ENCODE results near the gene RAB30. TPM values are rescaled to one million over a fixed set of nuclear protein-coding genes. Genes with fewer than 3 reads are reported as not detected.

RAB30 gene
- total RNA-seq, 1 donor from 2014 or later: 12.3 TPM

- H3K4me2 ChIP-seq: no peak overlapping the region
- Mint-ChIP-seq H3K36me3 (no peaks in the 10 kb centered on the region), H3K4me3 (no peak overlapping the region), H3K27me3 (ENCODE audit: insufficient read depth, low read depth) (no peaks in the 10 kb centered on the region), H3K9me3 (no peaks in the 10 kb centered on the region), H3K27ac (no peak overlapping the region), H3K4me1 (no peaks in the 10 kb centered on the region)
- H3K27ac ChIP-seq: no peak overlapping the region
- no peak for DNase-seq (ENCODE audit: low spot score)
- no peak overlapping the region for H3K4me3 ChIP-seq
- no peaks in the 10 kb centered on the region for H3K4me1 ChIP-seq
- TF ChIP-seq, protein P1, sequence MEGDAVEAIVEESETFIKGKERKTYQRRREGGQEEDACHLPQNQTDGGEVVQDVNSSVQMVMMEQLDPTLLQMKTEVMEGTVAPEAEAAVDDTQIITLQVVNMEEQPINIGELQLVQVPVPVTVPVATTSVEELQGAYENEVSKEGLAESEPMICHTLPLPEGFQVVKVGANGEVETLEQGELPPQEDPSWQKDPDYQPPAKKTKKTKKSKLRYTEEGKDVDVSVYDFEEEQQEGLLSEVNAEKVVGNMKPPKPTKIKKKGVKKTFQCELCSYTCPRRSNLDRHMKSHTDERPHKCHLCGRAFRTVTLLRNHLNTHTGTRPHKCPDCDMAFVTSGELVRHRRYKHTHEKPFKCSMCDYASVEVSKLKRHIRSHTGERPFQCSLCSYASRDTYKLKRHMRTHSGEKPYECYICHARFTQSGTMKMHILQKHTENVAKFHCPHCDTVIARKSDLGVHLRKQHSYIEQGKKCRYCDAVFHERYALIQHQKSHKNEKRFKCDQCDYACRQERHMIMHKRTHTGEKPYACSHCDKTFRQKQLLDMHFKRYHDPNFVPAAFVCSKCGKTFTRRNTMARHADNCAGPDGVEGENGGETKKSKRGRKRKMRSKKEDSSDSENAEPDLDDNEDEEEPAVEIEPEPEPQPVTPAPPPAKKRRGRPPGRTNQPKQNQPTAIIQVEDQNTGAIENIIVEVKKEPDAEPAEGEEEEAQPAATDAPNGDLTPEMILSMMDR (IDR thresholded peaks at IDR 0.05): no peak
- TF ChIP-seq EZH2phosphoT487 (IDR thresholded peaks at IDR 0.05) (no peak), EZH2 (IDR thresholded peaks at IDR 0.05) (no peak)
- no peaks in the 10 kb centered on the region for H3K36me3 ChIP-seq
- no peaks in the 10 kb centered on the region for H4K20me1 ChIP-seq (ENCODE audit: low read depth)
- no peak overlapping the region for H3K9ac ChIP-seq
- no peak overlapping the region for H2AFZ ChIP-seq (replicated peaks)
- no peaks in the 10 kb centered on the region for H3K27me3 ChIP-seq
- H3K79me2 ChIP-seq (ENCODE audit: low read depth): no peaks in the 10 kb centered on the region
- H3F3A ChIP-seq (ENCODE audit: low read depth): no peaks in the 10 kb centered on the region
- no peaks in the 10 kb centered on the region for H3K9me3 ChIP-seq (ENCODE audit: low read depth)
Measured at GRCh38 chr11:83102834-83103233, 31.1 kb upstream of the RAB30 start.

- Histone ChIP-seq H3K27ac (no peak overlapping the region), H3K4me3 (no peak overlapping the region), H3K4me1 (no peaks in the 10 kb centered on the region), H3K27me3 (no peaks in the 10 kb centered on the region), H3K9me3 (ENCODE audit: low read depth) (no peaks in the 10 kb centered on the region), H3F3A (ENCODE audit: low read depth) (no peaks in the 10 kb centered on the region), H3K36me3 (no peaks in the 10 kb centered on the region), H3K4me2 (no peak overlapping the region), H3K9ac (no peak overlapping the region), H3K79me2 (ENCODE audit: low read depth) (no peaks in the 10 kb centered on the region), H4K20me1 (ENCODE audit: low read depth) (no peaks in the 10 kb centered on the region), H2AFZ (replicated peaks) (no peak overlapping the region)
- no peaks in the 10 kb centered on the region for H3K9me3 Mint-ChIP-seq
- no peak for DNase-seq (ENCODE audit: low spot score)
- H3K4me3 Mint-ChIP-seq: no peak overlapping the region
- TF ChIP-seq EZH2phosphoT487 (IDR thresholded peaks at IDR 0.05) (no peak), EZH2 (IDR thresholded peaks at IDR 0.05) (no peak)
- TF ChIP-seq, protein P1 (IDR thresholded peaks at IDR 0.05): no peak
- peaks cover 3% of the 10 kb centered on the region for H3K4me1 Mint-ChIP-seq
- H3K27ac Mint-ChIP-seq: no peak overlapping the region
- no peaks in the 10 kb centered on the region for H3K27me3 Mint-ChIP-seq (ENCODE audit: insufficient read depth, low read depth)
- H3K36me3 Mint-ChIP-seq: no peaks in the 10 kb centered on the region
Measured at GRCh38 chr11:83097429-83098075, 25.9 kb upstream of the RAB30 start.

GRCh38 chr11:83093634-83094033 lies 21.9 kb upstream of the RAB30 start:
- Histone ChIP-seq H3K4me3 (no peak overlapping the region), H3F3A (ENCODE audit: low read depth) (no peaks in the 10 kb centered on the region), H3K4me1 (no peaks in the 10 kb centered on the region), H3K9me3 (ENCODE audit: low read depth) (no peaks in the 10 kb centered on the region), H3K79me2 (ENCODE audit: low read depth) (no peaks in the 10 kb centered on the region), H3K9ac (no peak overlapping the region), H4K20me1 (ENCODE audit: low read depth) (no peaks in the 10 kb centered on the region), H3K27ac (no peak overlapping the region), H2AFZ (replicated peaks) (no peak overlapping the region), H3K36me3 (no peaks in the 10 kb centered on the region), H3K4me2 (no peak overlapping the region), H3K27me3 (no peaks in the 10 kb centered on the region)
- H3K27ac Mint-ChIP-seq: no peak overlapping the region
- DNase-seq (ENCODE audit: low spot score): no peak
- peaks cover 4% of the 10 kb centered on the region for H3K27me3 Mint-ChIP-seq (ENCODE audit: insufficient read depth, low read depth)
- no peaks in the 10 kb centered on the region for H3K9me3 Mint-ChIP-seq
- H3K36me3 Mint-ChIP-seq: no peaks in the 10 kb centered on the region
- no peak for TF ChIP-seq EZH2 (IDR thresholded peaks at IDR 0.05)
- no peak for TF ChIP-seq EZH2phosphoT487 (IDR thresholded peaks at IDR 0.05)
- H3K4me3 Mint-ChIP-seq: no peak overlapping the region
- H3K4me1 Mint-ChIP-seq: peaks cover 3% of the 10 kb centered on the region

Measured in neural progenitor cell (in vitro differentiated cells).